ENCODE data around the gene GGN.
"Not testable (repeated sequence)": the region's sequence is repeated elsewhere in the genome, so short reads cannot be mapped to it uniquely, and the experiment has no call there.

The GGN gene

DNA sequence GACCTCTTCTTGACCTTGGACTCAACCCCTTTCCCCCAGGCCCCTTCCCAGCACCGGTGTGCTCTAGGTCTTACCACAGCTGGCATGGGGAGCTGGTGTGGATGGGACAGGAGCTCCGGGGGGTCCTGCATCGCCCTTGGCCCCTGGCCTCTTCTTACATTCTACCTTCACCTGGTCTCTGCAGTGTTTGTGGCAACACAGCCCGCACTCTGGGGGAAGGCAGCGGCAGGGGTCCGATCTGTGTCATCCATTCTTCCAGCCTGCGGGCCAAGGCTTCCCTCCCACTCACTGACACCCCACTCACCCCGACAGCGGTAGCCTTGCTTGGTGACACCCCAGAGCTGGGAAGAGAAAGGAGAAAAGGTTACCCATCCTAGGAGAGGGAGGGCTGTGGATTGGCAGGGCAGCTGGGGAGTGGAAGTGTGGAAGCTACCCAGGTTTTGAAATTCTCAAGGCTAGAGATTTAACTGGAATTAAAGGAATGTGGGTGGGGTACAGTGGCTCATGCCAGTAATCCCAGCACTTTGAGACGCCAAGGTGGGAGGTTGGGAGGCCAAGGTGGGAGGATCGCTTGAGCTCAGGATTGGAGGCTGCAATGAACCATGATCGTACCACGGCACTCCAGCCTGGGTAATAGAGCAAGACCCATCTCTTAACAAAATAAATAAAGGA is 23.3 kb upstream of the GGN start:
- no peak for DNase-seq

DNA sequence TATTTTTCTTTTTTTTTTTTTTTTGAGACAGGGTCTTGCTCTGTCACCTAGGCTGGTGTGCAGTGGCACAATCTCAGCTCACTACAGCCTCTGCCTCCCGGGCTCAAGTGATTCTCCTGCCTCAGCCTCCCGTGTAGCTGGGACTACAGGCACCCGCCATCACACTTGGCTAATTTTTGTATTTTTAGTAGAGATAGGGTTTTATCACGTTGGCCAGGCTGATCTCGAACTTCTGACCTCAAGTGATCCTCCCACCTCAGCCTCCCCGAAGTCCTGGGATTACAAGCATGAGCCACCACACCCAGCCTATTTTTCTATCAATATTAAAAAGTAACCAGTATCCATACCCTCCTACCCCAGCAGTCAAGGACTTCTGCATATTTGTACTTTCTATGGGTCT is 22.6 kb upstream of the GGN start:
- not testable (repeated sequence) for DNase-seq

DNA sequence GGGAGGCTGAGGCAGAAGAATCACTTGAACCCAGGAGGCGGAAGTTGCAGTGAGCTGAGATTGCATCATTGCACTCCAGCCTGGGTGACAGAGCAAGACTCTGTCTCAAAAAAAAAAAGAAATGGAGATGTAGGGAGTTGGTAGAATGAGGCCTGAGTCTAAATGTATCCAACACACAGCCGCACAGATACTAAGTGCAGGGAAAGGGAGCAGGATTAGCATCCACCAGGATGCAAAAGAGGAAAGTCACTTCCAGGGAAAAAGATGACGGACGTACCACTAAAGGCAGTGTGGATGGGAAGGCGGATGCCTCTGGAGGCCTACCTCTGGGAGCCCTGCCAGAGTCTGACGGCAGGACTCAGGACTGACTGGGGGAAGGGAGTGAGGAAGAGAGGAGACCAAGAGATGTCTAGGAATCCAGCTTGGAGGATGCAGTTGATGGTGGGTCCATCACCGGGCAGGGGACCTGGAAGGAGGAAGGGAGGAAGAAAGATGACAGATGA is 21.8 kb upstream of the GGN start:
- no peak for DNase-seq

DNA sequence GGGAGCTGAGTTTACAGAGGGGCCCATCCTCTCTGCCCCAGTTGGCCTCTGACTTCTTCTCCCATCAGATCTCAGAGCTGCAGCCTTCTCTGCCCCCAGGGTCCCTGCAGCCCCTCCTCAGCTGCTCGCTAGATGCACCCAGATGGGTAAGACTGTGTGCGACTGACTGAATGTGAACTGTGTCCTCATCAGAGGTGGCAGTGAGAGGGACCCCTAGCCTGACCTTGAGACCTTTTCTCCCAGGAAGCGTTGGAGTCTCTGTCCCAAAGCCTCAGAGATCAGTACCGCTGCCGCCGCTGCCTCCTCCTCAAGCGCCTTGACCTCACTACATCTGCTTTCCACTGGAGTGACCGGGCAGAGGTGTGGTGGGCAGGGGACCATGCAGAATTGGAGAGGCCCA is 17.4 kb upstream of the GGN start:
- DNase-seq = no peak

DNA sequence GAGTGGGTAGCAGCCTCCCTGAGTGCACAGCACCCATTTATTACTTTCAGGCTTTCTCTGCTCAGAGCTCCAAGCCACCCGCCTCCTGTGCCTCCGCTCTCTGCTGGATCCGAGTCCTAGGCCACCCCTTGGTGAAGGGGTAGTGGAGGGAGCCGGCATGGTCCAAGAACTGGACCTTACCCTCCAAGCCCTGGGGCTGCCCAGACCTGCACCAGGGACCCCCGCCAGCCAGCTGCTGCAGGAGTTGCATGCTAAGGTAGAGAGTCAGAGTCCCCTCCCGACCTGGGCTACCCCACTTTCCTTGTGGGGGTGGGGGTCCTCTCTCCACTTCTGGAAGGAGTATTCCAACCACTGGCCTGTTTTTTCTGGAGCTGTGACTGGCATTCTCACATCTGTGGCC is 17.0 kb upstream of the GGN start:
- DNase-seq = no peak

DNA sequence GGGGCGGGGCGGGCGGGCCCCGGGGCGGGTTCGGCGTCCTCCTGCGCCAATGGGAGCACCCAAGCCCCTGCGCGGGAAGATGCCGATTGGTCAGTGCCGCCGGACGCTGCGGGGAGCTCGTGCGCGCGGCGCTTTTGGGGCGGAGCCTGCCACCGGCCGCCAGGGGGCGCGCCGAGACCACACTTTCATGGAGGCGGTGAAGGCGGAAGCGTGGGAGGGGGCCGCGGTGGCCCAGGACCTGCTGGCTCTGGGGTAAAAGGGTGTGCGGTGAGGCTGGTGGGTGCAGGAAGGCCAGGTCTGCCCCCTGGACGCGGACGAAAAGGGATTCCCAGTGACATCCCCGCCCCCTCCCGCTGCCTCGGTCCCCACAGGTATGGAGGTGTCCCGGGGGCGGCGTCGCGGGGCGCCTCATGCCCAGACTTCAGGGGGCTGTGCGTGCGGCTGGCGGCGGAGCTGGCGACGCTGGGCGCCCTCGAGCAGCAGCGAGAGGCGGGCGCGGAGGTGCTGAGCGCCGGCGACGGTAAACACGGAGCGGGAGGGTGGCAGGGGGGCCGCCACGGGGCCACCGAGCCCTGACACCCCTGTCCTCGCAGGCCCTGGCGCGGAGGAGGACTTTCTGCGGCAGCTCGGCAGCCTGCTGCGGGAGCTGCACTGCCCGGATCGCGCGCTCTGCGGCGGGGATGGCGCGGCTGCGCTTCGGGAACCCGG is 15.3 kb upstream of the GGN start, which contains the start of gene FAM98C:
Gene FAM98C (plus strand): TSS at position 127 of the 708 bp plus-strand sequence. CDS start 61 bp downstream, at position 188.
- DNase-seq = peak; percentile 88

DNA sequence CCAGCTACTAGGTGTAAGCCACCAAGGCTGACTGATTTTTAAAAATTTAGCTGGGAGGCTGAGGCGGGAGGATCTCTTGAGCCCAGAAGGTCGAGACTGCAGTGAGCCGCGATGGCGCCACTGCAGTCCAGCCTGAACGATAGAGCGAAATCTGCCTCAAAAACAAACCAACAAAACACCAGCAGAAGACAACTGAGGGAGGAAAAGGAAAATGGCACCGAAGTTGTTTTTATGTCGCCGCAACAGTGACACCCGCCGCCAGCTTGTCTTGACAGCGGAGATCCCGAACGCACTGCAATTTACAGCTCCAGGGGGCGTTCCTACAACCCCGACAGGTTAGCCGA is 14.8 kb upstream of the GGN start:
- no peak for DNase-seq

DNA sequence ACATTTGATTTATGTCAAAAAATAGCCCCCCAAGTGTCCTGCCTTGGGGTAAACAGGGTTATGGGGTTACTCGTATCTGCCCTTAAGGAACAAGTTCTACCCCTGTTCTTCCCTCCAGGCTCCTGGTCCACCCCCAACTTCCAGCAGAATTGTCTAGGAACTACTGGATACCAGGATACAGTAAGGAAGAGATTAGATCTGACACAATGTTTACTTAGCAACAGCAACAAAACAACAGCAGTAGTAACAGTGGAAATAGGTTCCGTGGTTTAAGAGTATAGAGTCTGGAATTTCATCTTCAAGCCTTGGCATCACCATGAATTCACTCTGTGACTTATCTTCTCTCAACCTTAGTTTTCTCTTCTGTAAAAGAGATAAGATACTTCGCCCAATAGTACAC is 13.3 kb upstream of the GGN start:
- no peak for DNase-seq

DNA sequence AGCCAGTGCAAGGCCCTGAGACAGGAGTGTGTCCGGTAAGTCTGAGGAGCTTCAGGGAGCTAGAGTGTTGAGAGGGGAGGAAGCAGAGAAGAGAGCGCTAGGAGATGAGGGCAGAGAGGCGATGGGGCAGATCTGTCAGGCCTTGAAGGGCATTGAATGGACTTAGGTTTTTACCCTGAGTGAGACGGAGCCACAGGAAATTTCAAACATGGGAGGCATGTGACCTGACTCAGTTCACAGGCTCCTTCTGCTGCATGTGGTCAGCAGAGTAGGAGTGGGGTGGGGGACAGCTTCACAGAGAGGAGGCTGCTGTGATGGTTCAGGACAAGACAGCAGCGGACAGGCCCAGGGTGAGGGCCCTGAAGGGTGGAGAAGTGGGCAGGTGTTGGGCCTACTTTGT is 12.5 kb upstream of the GGN start:
- no peak for DNase-seq

DNA sequence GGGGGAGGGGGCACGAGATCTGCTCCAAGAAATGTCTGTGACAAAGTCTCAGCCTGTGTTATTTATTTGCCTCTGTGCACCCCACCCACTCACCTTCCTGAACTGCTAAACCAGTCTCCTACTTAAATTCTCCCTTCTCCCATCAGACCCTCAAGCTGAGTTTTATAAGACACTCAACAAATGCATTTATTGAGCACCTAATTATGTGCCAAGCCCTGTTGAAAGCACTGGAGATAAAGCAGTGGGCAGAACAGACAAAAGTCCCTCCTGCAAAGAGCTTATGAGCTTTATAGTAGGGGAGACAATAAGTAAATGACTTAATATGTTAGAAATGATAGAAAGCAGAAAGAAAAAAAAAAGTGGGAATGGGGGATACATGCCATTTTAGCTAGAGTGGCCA is 11.7 kb upstream of the GGN start:
- no peak for DNase-seq

DNA sequence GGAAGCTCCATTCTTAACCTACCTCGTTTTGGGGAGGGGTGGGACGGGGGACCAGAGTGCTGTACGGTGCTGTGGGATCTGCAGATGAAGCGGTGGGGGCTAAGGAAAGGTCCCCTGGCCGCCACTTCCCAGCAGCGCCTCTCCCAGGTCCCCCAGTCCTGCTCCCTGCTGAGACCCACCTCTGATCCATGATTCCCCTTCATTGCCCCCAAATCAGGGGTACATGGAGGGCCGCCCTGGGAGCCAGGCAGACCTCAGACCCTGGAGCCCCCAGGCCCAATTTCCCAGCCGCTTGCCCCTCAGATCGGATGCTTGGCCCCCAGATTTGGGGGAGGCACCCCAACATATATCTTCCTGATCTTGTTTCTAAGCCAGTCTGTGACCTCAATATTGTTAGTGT is 11.2 kb upstream of the GGN start:
- DNase-seq = no peak

DNA sequence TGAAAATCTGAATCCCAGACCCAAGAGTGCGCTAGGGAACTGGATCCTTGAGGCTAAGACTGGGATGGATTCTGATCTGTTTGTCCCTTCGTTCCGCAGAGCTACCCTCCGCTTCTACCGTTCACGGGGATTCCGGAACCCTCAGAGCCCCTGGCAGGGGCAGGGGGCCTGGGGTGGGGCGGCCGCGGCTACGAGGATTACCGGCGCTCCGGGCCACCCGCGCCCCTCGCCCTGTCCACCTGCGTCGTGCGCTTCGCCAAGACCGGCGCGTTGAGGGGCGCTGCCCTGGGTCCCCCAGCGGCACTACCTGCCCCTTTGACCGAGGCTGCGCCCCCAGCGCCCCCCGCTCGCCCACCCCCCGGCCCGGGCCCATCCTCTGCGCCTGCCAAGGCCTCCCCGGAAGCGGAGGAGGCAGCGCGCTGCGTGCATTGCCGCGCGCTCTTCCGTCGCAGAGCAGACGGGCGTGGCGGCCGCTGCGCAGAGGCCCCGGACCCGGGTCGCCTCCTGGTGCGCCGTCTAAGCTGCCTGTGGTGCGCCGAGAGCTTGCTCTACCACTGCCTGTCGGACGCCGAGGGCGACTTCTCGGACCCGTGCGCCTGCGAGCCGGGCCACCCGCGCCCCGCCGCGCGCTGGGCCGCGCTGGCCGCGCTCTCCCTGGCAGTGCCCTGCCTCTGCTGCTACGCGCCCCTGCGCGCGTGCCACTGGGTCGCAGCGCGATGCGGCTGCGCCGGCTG is 7.7 kb upstream of the GGN start:
- DNase-seq = no peak

DNA sequence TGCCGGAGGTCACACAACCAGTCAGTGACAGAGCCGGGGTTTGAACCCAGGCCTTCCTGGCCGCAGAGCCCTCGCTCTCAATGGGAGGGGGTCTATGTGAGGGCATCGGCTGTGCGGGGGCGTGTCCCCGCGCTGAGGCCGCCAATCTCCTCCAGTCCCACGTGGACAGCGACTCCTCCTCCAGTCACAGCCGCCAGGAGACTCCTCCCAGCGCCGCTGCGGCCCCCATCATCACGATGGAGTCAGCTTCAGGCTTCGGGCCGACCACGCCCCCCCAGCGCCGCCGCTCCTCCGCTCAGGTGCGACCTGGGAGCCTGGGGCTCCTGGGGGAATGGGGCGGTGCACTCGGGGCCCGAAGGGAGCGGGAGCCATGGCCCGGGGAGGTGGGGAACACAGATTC is 6.7 kb upstream of the GGN start:
- DNase-seq = no peak

DNA sequence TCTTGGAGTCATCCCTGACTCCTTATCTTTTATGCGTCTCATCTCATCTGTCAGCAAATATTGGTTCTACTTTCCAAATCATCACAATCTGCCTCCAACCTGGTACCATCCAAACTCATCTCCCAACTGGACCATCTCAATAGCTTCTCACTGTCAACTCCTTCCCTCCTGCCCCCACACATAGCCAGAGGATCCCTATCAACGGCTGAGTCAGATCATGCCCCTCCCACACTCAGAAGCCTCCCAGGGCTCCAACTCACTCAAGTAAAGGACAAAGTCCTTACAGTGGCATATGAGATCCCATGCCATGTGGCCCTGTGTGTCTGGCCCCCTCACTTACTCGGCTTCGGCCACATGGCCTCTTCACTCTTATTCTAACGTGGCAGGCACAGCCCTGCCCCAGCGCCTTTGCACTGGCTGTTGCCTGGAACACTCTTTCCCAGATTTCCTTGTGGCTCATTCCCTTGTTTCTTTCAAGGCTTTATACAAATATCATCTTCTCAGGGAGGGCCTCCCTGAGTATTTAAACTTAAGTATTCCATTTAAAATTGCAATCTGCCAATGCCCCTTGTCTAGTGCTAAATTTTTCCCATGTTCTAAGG is 5.0 kb upstream of the GGN start:
- DNase-seq = no peak

DNA sequence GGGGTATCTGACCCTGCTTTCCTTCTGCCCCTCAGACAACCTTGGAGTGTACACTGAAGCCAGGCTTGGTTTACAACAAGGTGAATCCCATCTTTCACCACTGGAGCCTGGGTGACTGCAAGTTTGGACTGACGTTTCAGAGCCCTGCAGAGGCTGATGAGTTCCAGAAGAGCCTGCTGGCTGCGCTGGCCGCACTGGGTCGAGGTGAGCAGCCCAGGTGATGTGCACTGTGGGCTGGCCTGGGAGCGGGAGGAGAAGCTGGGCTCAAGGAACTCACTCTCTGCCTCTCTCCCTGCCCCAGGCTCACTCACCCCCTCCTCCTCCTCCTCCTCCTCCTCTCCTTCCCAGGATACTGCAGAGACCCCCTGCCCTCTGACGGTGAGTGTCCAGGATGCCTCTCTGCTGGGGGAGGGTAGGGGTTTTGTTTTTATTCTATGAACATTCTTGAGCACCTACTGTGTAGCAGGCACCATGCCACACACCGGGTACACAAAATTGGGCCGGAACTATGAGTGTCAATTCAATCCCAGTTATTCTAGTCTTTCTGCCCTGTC is 4.2 kb upstream of the GGN start:
- DNase-seq = no peak

DNA sequence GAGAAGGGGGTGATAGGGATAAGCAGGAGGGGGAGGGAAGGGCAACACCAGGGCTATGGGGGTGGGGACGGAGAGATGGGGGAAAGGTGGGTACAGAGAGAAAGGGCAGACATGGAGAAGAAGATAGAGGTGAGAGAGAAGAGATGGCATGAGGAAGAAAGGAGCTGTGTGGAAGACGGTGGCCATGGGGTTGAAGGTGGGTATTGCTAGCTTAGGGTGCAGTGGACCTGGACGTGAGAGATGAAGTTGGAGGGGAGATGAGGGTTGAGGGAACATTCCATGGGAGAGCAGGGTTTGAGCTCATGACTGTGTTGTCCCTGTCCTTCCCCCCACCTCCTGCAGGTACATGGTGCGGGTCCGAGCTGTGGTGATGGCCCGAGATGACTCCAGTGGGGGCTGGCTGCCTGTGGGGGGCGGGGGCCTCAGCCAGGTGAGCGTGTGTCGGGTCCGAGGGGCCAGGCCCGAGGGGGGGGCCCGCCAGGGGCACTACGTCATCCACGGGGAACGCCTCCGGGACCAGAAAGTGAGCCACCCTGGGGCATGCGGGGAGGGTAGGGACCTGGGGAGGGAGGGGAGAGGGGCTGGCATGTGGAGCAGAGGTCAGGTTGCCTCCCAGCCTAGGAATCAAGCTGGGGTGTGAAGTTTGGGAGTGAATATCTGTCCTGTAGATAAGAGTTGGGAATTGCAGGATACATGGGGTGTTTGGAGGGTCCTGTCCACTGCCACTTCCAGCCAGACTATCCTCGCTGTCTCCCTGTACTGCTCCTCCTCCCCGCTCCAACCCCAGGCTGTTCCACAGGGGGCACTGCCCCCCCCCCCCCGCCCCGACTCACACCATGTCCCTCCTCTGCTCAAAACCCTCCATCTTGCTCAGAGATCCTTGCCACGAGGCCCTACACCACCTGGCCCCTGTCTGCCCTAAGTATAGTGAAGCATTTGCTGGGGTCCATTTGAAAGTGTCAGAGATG is 2.4 kb upstream of the GGN start:
- DNase-seq = no peak

DNA sequence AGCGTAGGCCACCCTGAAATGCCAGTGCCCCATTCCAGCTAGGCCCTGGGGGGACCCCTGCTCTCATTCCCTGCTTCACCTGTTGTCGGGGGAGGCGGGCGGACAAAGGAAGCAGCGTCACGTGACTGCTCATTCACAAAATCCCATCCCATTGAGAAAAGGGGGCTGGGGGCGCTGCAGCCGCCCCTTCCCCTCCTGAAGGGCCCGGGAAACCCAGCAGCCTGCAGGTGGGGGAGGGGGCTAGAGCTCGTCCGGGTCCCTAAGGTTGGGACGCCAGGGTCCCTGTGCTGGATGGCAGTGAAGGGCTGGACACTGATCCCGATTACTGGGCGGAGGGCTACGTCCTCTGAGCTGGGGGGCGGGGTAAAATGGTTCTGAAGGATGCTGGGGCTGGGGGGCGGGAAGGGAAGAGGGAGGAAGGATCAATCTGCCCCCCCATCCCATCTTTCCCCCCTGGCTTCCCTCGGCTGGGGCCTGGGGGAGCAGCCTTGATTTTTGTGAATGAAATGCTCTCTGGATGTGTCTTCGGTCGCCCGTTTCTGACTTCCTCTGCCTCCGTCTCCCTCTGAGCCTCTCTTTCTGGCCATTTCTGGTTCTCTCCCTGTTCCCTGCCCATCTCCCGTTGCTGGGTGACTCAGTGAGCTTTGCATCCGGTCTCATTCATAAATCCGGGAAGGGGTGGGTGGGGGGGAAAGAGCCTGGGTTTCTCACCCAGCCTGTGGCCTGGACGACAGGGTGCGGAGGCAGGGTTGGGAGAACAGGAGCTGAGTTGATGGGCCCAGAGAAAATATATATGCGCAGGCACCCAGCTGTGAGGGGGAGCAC is 1.5 kb upstream of the GGN start:
- no peak for DNase-seq

DNA sequence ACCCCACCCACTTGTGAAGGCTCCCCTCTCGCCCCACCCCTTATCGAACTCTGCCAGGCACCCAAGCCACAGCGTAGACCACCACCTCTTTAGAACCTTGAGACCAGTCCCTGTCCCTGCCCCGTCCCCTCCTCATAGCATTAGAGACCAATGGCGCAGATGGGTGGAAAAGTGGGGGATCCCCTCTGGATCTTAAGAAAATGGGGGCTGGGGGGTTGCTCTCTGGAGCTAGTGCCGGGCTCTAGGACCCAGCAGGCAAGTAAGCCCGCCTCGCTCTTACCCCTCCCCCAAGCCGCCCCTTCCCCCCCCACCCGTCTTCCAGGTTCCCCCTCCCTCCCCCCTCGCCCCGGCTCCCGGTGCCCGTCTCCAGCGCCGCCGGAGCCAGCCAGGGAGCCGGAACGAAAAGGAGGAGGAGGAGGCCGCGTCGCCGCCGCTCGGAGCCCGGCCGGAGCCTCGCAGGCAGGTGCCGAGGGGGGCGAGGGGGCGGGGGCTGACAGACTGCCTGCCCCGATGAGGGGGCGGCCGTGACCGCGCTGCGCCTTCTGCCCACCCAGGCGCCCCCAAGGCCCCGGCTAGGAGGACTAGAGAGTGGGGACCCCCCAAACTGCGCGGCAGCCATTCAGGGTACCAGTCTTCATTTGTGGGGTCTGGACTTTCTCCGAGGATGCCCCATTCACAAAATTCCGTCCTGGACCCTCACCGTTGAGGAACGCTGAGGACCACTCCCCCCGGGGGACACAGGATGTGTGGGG is 691 bp upstream of the GGN start, which contains the start of gene SPRED3:
Gene SPRED3 (plus strand): TSS at position 349 of the 752 bp plus-strand sequence. CDS start 1,606 bp downstream, outside the sequence.
- no peak for DNase-seq

DNA sequence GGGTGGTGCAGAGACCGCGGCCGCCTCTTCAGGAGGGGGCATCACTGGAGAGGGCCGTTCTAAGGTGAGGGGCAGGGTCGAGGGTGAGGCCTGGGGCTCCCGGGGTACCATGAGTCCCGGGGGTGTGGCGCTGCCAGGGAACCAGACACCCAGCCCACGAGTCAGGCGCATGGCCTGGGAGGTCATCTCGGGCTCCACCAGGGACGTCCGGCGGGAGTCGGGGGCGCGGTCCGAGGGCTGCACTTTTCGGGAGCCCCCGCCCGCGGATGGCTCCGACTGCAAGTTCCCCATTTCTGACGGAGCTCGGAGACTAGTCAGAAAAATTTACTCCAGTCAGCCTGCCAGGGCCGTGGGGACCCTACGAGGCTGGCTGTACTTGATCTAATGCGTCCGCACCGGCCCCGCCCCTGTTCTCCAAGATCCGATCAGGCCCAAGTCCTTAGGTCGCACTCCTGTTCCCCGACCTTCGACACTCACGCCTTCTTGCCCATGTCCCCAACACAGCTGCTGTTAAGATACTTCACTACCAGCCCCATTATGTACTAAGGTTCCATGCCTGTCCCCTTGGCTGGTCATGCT is 774 bp downstream of the GGN start:
- DNase-seq = no peak

All from GF-D8 (cell line).